ENCODE results near the gene KPNB1.
"Not testable (repeated sequence)": the region's sequence is repeated elsewhere in the genome, so short reads cannot be mapped to it uniquely, and the experiment has no call there.

KPNB1 gene

DNA sequence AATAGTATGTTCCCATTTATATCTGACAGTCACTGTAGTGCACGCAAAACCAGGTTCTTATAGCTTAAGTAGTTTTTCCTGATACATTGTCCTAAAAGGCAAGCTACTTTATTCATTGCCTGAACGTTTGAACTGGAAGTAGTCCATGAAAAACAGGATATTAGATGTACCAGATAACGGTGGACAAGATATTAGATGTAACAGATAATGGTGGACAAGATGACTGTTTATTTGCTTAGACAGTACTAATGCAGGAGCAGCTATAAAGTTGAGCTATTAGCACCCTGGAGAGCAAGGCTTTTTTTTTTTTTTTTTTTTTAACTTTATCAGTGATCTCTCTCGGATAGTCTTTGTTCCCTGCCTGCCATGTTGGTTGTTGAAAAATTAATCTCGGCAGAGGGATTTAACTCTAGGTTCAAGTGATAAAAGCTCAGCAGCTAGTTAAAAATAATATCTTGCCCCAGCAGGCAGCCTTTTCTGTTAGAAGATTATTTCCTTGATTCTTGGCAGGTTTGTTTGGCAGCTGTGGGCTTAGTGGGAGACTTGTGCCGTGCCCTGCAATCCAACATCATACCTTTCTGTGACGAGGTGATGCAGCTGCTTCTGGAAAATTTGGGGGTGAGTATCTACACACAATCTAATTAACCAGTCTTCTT is 26.9 kb downstream of the KPNB1 start:
- DNase-seq (ENCODE audit: low read depth in 2 of 2), result no peak

DNA sequence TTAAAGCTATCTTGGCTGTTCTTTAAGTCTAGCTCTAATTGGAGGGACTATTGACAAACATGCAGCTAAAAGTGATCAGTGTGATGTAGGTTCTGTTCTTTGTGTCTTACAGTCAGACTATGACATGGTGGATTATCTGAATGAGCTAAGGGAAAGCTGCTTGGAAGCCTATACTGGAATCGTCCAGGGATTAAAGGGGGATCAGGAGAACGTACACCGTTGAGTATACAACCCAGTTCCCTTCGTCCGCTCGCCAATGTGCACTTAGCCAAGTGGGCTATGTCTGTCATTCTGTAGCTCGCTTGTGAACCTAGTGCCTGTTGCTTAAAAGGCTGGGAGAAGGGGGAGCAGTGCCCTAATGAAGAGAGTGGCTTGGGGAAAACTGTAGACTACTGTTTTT is 28.5 kb downstream of the KPNB1 start:
- no peak for DNase-seq (ENCODE audit: low read depth in 2 of 2)

DNA sequence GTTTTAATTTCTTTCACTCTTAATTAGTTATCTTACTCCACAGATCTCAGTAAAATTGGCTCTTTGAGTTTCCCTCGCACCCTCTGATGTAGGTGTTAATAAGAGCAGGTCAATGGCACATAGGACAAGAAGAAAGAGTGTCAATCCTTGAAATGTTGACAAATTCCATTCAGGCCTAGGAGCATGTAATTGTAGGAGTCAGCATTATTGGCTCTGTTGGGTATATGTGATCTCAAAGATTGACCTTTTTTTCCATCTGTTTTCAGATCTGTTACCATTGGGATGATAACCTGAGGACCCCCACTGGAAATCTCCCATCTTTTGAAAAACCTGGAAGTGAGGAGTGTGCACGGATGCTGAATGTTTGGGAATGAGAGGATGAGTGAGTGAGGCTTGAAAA is 32.4 kb downstream of the KPNB1 start:
- DNase-seq (ENCODE audit: low read depth in 2 of 2), result no peak

DNA sequence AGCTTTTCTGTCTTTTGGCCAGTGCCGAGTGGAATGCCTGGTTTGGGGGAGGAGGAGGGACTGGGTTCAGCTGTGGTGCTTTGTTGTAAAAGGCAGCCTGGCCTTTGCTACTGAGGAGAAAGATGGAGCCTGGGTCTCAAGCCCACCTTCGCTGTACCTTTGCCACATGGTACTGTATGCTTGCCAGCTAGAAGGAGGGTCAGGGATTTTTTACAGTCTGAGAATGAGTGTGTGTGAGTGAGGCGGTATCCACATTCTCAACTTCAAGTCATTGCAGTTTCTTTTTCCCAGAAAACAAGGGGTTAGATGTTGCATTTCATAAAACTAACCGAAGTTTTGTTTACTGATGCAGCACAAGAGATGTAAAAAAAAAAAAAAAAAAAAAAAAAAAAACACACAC is 33.0 kb downstream of the KPNB1 start:
- DNase-seq (ENCODE audit: low read depth in 2 of 2), result not testable (repeated sequence)

DNA sequence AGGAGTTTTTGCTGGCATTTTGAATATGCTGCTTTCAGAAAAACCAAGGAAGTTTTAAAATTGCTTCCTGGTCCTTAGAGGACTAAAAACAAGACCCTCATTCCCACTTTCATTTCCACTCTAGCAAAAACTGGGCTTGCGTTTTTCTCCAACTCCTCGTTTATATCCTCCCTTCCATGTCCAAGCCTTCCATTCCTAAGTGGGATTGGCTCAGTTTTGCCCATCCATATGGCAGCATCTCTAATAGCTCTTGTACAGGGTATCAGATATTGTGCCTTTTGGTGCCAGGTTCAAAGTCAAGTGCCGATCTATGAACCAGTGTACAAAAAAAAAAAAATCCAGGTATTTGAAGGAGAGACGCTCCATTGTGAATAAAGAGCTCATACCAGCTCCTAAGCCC is 34.3 kb downstream of the KPNB1 start:
- DNase-seq (ENCODE audit: low read depth in 2 of 2), result no peak

DNA sequence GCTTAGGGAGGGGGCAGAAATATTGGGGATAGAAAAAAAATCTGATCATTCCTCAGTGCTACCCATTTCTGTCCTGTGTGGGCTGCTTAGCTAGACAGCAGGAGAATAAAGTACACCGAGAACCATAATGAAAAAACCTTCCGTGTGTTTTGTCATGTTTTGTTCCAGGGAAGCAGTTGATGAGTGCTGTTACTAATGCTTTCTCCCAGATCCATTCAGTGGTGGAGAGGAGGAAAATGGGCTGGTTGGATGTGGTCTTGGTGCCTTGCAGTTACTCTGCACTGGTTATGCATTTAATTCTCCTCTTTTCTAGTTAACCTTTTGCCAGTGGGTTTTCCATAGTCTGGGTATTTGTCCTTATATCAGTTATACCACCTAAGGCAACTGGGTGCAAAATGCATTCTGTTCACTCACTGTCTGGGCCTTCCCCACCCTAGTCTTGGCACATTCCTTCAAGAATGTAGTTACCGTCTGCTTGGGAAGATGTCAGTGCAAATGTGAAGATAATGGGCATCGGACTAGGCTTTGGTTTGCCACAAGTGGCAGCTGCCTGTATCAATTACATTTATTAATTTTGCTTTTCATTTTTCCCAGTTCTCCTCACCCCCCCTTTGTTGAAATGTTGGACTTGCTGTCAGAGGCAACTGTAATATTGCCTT is 34.9 kb downstream of the KPNB1 start:
- DNase-seq (ENCODE audit: low read depth in 2 of 2), result no peak

DNA sequence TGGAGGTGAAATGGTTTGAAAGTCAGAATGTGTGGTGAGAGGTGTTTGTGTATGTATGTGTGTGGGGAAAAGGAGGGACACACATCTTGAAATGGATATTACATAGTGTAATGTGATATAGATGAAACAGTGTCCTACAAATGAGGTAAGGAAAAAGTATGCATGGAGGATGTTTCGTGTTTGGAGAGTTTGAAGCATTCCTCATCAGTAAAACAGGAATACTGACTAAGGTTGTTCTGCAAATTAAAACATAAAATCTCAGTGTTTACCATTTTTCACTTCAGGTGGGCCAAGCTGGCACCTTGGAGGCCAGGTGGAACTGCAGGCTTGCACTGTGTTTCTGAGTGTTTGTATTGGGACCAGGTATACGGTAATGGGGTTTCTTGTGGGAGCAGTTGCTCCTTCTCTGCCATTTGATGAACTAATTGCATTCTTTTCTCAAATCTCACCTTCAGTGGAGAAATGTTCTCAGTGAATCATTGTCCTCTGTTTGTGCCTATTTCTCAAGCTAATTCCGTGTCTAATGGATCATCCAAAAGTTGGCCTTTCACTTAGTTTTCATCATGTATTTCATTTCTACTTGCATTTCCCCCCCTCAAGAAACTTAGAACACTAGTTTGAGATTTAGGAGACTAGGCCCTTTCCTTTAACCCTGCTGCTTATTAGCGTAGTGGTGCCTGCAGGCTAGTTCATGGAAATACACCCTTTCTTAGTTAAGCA is 36.0 kb downstream of the KPNB1 start:
- DNase-seq (ENCODE audit: low read depth in 2 of 2), result no peak

DNA sequence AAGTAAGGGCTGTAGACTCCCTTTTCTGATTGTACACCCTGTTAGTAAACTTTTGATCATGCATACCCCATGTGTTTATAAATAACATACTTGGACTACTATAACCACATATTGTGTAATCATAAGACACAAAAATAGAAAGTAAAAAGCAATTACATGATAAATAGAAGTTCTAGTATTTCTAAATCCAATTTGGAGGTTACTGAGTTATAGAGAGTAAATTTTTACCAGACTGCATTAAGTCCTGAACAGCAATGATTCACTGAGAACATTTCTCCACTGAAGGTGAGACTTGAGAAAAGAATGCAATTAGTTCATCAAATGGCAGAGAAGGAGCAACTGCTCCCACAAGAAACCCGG is 36.5 kb downstream of the KPNB1 start:
- no peak for DNase-seq (ENCODE audit: low read depth in 2 of 2)

DNA sequence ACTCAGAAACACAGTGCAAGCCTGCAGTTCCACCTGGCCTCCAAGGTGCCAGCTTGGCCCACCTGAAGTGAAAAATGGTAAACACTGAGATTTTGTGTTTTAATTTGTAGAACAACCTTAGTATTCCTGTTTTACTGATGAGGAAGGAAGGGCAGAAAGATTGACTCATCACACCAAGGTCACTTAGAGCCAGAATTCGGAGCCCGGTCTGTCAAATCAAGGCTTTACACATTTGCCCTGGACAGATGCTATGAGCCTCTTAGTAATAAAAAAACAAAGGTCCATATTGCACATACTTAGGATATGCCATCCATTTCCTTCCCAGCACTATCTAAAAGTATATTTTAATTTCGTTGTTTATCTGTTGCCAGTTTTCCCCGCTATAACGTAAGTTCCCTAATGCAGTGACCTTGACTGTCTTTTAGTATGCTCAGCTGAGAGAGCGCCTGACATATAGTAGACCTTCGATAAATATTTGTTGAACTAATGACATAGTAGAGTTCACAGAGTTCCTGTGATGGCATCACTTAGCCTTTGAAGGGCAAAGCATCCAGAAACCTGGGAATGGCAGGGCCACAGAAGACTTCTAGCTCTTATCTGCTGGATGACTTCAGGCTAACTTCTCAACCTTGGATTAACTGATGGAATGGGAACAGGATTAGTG is 37.1 kb downstream of the KPNB1 start:
- no peak for DNase-seq (ENCODE audit: low read depth in 2 of 2)

DNA sequence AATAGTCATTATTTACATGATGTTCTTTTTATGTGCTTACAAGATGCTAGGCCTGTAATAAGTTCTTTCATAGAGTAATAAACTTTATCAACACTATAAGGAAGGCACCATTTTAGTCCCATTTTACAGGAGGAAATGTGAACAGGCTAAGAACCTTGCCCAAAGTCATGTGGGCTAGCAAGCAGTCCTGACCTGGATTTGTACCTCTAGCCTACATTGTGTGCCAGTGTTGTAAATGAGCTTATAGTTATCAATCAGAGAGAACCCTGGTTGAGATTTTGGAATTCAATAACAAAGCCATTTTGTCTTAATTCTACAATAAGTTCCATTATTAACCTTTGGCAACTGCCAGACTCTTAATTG is 37.6 kb downstream of the KPNB1 start:
- no peak for DNase-seq (ENCODE audit: low read depth in 2 of 2)

DNA sequence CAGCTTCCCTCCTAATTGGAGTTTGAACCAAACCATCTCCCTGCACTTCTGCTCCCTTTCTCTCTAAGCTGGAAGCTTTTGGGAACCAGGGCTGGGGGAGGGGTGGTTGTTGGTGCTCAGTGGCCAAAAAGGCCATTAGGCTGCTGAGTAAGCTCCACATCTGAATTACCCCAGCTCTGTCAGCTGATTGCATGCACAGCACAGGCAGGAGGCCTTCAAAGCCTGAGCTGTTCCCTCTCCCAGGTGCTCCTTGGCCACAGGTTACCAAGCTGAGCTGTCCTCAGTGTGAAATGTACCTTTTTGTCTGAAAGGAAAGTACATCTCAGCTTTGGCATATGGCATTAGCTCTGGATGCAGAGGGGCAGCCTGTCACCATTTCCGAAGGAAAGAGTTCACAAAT is 38.0 kb downstream of the KPNB1 start:
- no peak for DNase-seq (ENCODE audit: low read depth in 2 of 2)

DNA sequence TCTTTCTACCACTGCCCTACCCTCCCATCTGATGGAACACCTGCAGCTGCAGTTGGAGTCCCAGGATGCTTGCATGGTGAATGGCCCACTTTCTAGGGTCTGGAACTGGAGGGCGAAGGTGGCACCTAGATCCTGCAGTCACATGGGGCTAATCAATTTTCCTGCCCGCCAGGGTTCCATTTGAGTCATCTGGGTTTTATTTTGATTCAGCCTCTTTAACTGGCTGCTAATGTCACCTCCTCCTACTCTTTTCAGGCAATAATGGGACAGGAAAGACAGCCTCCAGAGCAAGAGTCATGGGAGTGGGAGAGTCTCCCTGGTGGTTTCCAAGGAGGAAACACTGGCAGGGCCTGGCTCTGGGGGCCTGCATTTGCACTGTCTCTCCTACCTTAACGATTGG is 40.4 kb downstream of the KPNB1 start:
- DNase-seq (ENCODE audit: low read depth in 2 of 2), result no peak

DNA sequence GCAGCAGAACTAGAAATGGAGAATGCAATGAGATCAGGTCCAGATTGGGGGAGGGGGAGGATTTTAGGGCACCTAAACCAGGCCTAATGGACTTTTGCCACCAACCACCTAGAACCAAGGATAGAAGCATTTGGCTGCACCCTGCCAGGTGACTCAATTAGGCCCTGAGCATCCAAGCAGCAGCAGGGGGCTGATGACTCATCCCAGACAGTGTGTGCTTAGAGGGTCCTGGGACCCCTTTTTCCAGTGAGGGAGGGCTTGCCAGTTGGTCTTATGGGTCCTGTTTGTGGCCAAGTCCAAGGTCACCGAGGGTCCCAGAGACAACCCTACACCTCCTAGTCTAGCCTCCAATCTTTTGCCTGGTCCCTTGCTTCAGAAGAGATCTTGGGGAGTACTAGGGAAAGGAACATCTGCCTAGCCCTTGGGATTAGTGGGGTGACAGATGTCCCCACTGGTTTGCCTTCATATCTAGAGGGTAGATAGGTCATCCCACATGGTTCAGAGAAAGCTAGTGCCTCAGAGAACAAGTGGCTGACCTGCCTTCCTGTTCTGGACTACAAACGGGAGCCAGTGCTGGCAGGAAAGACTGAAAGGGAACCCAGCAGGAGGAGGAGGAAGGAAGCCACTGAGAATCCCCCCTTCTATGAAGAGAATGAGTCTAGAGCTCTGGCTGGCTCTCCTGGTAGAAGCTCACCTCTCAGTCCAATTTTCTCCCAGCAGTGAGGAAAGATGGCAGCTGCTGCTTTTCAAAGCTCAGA is 42.6 kb downstream of the KPNB1 start:
- DNase-seq (ENCODE audit: low read depth in 2 of 2), result no peak

DNA sequence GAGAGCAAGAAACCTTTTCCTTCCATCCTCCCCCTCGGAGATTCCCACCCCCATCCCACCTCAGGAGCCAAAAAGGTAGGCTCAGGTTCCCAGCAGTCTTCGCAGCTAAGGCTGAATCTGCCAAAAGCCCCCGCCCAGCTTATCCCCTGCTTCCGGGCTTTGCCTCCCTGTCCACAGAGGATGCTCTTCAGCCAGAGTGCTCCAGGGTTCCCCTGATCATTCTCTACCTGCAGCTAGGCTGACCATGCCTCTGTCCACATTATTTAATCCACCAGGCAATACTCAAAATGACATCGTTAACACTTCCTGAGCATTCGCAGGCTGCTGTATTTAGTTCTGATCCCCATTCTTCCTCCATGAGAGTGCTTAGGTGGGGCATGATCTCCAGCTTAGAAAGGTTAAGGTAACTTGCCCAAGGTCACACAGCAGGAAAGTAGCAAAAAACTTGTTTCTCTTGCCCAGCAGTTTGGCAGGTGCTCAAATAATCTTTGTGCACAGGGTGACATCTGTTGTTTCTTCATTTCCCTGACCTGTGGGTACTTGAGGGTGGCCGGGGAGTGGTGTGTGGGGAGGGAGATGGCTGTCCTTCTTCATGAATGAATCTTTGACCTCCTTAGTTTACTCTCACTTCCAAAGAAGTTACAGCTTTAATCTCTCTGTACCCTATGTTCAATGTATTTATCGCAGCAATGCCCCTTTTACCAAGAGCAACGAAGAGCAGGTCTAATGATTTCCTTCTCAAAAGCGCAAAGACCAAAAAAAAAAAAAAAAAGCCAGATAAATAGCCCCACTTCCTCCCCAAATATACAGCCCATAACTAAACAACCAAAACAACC is 43.4 kb downstream of the KPNB1 start:
- no peak for DNase-seq (ENCODE audit: low read depth in 2 of 2)

DNA sequence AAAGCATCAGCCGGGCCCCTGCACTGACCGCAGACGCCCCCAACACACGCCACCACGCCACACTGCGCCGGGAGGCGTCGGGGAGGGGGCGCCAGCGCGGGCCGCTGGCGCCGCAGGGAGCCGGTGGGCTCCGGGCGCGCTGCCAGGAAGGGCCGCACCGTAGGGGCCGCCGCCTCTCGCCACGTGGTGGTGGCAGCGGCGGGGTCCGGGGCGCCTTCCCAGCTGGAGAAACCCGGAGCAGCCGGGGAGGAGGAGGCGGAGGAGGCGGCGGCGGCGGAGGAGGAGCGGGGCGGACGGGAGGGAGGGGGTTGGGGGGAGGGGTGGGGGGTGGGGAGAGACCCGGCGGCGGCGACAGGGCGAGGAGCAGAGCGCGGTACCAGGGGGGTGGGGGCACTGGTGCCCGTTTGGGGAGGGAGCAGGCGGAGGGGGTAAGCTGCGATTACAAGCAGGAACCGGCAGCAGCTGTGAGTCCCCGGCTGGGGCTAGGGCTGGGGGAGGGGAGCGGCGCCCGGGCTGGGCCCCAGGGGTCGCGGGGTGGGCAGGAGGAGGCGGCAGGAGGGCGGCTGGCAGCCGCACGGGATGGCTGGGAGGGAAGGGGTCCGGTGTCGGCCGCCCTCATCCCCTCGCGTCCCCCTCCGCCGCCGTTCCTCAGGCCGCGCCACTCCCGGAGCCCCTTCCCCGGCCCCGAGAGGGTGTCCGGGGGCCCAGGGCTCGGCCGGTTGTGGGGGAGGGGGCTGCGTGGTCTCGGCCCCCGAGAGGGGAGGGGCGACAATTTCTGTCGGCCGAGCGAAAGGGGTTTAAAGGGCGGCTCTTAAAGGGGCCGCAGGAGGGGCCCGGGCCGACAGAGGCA is 44.2 kb downstream of the KPNB1 start, which contains the start of gene TBKBP1:
TBKBP1 (plus strand) TSS at position 431 of the 850 bp plus-strand sequence. CDS start 1,952 bp downstream, outside the sequence.
- DNase-seq (ENCODE audit: low read depth in 2 of 2), result peak; percentile 49 to 72

DNA sequence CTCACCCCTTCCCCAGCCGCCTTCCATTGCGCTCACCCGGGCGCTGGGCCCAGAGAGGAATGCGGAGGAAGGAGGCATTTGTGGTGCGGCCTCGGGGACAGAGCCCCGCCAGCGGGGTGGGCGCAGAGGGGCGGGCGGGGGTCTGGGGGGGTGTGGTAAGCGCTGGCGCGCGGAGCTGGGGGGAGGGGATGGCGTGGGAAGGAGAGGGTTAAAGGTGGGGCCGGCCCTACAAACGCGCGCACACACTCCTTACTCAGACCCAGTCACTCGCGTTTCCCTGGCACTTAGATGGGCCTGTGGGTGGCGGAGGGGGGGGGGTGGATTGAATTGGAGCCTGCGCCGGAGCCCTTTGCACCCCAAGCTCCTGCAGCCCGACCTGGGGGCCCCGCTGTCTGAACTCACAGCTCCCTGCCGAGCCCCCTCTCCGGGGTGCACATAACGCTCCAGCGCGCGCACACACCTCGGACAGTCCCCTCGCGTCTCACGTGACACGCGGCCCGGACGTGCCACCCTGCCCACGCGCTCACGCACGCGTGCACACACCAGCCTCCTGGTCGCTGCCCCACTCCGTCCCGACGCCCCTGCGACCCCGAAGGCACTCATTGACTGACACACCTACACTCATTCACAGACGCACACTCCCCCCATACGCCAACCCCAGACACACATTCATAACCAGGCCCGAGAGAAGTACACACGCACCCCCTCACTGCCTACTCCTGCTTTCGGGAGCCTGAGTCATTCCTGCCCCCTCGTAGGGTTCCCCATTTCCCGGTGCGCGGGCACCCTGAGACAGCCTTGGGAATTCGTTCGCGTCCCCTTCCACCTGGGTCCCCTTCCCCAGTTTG is 45.1 kb downstream of the KPNB1 start:
- DNase-seq (ENCODE audit: low read depth in 2 of 2), result peak; percentile 48 to 64

DNA sequence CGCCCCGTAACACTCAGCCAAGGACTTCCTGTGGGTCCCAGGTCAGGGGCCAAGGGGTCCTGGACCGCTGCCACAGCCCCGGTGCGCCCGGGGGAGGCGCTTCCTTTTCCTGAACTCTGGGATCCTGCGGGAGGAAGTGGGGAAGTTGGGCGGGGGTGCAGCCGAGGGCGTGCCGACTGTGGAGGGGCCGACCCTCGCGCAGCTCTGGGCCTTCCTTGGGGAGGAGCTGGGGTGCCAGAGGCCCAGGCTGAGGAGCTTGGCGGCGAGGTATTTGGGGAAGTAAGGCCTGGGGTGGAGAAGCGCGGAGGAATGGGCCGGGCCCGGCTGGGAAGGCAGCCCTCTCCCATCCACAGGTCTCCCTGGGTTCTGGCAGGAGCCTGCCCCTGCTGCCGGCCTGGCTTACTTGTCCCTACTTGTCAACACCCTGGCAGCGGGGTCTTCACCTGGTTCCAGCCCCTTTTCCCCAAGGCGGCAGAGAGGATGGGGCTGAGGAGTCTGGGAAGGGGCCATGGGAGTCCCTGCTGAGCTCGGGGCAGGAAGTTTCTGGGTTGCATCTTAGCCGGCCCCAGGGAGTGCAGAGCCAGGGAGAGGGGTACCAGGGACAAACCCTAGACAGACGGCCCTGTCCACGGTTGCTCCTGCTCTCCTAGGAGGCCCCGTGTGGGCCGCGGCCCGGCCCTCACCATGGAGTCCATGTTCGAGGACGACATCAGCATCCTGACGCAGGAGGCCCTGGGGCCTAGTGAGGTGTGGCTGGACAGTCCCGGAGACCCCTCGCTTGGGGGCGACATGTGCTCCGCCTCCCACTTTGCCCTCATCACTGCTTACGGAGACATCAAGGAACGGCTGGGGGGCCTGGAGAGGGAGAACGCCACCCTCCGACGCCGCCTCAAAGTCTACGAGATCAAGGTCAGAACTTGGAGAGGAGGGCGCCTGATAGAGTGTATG is 46.0 kb downstream of the KPNB1 start:
- DNase-seq (ENCODE audit: low read depth in 2 of 2), result no peak

Data from stimulated activated CD8-positive, alpha-beta memory T cell treated with anti-CD3 and anti-CD28 coated beads, Interleukin-7, amount 100 ng/mL, for 4 hours (primary cell).